Cardiac muscle cell (in vitro differentiated cells and primary cell): ENCODE data around the gene KASH5. TPM values are rescaled to one million over a fixed set of nuclear protein-coding genes. Genes with fewer than 3 reads are reported as not detected.

Source experiments
- DNase-seq, 2 donors: peaks; one replicate each; pipeline versions ENCODE4 v3.0.0 to v3.0.0-alpha.2; 2010 to 2017; ENCODE audit warnings: low read depth in 1 of 2, low spot score in 1 of 2
- H3K27ac ChIP-seq: fragments of 200-600 bp; sonication (generic); 2 replicates; pipeline ENCODE4 v1.5.1; 2016
- H3K27me3 ChIP-seq: fragments of 200-600 bp; sonication (generic); 2 replicates; pipeline ENCODE4 v1.6.0; 2016; ENCODE audit warnings: control low read depth
- H3K36me3 ChIP-seq: fragments of 200-600 bp; sonication (generic); 2 replicates; pipeline ENCODE4 v1.5.1; 2016; ENCODE audit warnings: control low read depth
- H3K4me1 ChIP-seq: fragments of 200-600 bp; sonication (generic); 2 replicates; pipeline ENCODE4 v1.8.1; 2017; ENCODE audit warnings: low read depth, mild to moderate bottlenecking, mixed run types
- H3K4me3 ChIP-seq: fragments of 200-600 bp; sonication (generic); 2 replicates; pipeline ENCODE4 v1.5.1; 2016; ENCODE audit warnings: mild to moderate bottlenecking
- H3K9me3 ChIP-seq: fragments of 200-600 bp; sonication (generic); 2 replicates; pipeline ENCODE4 v1.5.1; 2017; ENCODE audit warnings: low read depth, mild to moderate bottlenecking, control low read depth
- polyA plus RNA-seq: library from polyadenylated mRNA; unstranded; fragments of >200 nt; fragmentation: Nextera tagmentation; extraction: Ambion mirVana; gene quantifications from 2 replicates; pipeline ENCODE4 v1.2.1, GENCODE V29; 2016
- total RNA-seq: library from RNA; depleted of rRNA; stranded (reverse); fragments of >200 nt; gene quantifications from 2 replicates; pipeline ENCODE4 v1.2.3, GENCODE V29; 2016
- TF ChIP-seq, protein P1 (sequence below): IDR thresholded peaks from 2 replicates; pipeline ENCODE4 v1.5.1; 2012; ENCODE audit warnings: low read depth, mild to moderate bottlenecking, low read length

The KASH5 gene
- total and polyA plus RNA-seq, 2 experiments from 2014 or later: 0.27 TPM; not detected in 1

DNA sequence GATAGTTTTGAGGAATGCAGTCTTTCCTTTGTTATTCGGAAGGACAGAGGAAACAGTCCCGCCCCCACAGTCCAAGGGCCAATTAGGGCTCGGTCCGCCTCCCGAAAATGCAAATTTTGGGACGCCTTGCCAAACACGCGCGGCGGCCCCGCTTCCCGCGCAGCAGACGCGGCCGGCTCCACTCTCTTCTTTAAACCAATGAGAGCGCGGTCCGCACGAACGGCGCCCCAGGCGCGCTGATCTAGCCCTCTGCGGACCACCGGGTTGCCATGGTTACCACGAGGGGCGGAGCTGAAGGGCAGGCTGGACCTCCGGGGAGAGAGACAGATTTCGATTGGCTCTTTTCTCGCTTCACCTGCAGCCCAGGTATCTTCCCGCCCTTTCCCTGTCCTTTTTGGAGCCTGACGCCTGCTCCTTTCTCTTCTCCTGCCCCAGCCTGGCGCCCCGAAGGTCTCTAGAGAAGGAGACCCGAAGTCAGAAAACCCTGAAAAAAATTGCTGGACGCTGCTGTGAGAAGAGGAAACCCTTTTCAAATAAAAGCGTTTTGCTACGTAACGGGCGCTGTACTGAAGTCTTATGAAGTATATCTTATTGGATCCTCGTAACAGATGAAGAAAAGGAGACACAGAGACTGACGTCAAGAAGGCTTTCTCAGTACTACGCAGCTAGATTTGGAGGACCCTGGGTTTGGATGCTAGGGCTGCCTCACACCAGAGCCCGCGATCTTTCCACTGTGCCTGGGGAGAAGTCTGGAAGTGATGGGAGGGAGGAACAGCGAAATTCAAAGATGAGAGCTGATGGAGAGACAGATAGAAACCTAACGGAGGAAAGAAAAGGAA lies 33.2 kb downstream of the KASH5 start:
- H3K27me3 ChIP-seq: peaks cover 47% of the 10 kb centered on the region
- H3K9me3 ChIP-seq: no peaks in the 10 kb centered on the region
- no peak overlapping the region for H3K27ac ChIP-seq
- DNase-seq: peak; percentile 81 to 87
- no peak overlapping the region for H3K4me3 ChIP-seq
- peaks cover 15% of the 10 kb centered on the region for H3K4me1 ChIP-seq
- no peaks in the 10 kb centered on the region for H3K36me3 ChIP-seq
- TF ChIP-seq, protein P1, sequence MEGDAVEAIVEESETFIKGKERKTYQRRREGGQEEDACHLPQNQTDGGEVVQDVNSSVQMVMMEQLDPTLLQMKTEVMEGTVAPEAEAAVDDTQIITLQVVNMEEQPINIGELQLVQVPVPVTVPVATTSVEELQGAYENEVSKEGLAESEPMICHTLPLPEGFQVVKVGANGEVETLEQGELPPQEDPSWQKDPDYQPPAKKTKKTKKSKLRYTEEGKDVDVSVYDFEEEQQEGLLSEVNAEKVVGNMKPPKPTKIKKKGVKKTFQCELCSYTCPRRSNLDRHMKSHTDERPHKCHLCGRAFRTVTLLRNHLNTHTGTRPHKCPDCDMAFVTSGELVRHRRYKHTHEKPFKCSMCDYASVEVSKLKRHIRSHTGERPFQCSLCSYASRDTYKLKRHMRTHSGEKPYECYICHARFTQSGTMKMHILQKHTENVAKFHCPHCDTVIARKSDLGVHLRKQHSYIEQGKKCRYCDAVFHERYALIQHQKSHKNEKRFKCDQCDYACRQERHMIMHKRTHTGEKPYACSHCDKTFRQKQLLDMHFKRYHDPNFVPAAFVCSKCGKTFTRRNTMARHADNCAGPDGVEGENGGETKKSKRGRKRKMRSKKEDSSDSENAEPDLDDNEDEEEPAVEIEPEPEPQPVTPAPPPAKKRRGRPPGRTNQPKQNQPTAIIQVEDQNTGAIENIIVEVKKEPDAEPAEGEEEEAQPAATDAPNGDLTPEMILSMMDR: no peak

DNA sequence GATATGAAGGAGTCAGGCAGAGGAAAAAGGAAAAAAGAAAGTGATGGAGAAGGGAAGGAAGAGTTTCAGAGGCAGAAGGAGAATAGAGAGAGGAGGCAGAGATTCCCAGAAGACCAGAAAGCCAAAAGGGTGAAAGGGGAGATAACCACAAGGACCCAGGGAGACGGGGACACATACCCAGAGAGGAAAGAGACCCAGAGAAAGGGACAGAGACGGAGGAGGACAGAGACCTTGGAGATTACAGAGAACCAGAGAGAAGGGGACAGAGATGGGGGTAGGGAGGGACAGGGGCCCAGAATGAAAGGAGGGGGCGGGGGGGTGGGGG lies 33.8 kb downstream of the KASH5 start:
- H3K4me1 ChIP-seq: peaks cover 15% of the 10 kb centered on the region
- no peaks in the 10 kb centered on the region for H3K36me3 ChIP-seq
- no peaks in the 10 kb centered on the region for H3K9me3 ChIP-seq
- no peak overlapping the region for H3K4me3 ChIP-seq
- peaks cover 53% of the 10 kb centered on the region for H3K27me3 ChIP-seq
- DNase-seq: no peak
- H3K27ac ChIP-seq: no peak overlapping the region
- TF ChIP-seq, protein P1: no peak

DNA sequence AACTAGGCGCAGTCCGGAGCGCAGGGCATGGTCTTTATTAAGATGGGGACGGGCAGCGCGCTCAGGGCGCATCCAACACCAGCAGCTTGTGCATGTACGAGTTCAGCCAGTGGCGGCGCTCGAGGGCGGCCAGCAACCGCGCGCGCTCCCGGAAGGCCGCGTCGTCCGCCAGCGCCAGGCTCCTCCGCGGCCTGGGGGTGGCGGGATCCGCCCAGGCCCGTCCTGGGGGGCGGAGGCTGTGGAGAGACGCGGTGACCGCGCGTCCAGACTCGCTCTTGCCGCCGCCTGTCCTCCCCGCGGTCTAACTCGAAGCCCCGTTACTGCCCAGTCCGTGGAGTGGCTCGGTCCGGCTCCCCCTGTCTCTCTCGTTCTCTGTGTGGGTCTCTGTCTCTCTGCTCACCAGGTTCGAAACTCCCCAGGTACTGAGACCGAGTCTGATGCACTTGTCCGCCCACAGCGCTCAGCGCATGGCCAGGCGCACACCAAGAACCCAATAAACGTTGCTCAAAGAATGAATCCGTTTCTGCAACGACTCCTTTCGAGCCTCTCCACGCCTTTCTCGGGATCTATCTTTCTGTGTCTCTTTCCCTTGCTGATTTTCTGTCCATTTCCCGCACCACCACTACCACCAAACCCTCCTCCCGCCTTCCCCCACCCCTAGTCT lies 34.5 kb downstream of the KASH5 start:
- peak; percentile 46 to 85 for DNase-seq
- Histone ChIP-seq H3K4me3 (peak overlapping the region; percentile 14), H3K4me1 (peaks cover 15% of the 10 kb centered on the region), H3K27ac (no peak overlapping the region), H3K9me3 (no peaks in the 10 kb centered on the region), H3K36me3 (no peaks in the 10 kb centered on the region), H3K27me3 (peaks cover 60% of the 10 kb centered on the region)
- TF ChIP-seq, protein P1: peak; percentile 40

DNA sequence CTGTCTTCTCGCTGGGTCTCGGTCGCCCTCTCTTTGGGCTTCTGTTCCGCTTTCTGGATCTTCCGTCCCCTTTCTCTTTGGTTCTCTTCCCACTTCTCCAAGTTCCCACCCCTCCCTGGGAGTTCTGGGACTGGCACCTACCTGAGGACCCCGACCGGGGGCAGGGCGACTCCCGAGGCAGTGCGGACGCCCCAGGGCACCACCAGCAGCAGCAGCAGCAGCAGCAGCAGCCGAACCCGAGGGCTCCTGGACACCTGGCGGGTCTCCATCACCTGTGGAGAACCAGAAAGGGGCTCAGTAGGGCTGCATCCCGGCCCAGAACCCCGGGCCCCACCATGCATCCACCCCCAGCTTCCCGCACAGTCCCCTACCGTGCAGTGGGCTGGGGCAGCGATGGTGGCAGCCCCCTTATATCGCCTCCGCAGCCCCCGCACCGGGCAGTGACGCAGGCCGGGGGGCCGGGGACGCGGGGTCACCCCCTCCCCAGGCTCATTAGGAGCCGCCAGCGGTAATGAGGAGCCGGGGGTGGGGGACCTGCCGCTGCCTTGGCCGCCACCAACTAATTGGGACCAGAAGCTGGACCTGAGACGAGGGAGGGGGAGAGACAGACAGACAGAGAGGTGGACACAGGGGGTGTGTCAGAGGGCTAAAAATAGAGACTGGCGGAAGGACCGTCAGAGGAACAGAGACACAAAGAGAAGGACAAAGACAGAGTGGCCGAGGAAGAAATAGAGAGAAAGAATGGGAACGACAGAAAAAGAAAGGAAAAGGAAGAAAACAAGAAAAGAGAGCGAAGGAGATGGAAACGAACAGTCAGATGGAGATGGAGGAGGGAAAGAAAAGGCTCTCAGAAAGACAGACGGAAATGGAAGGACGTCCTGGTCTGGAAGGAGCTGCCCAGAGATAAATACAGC lies 35.3 kb downstream of the KASH5 start, which contains the start of gene PTH2:
PTH2 (minus strand) TSS at position 371 of the 914 bp plus-strand sequence; CDS start at position 269, 102 bp downstream.
- Histone ChIP-seq H3K9me3 (no peaks in the 10 kb centered on the region), H3K27me3 (peaks cover 68% of the 10 kb centered on the region), H3K36me3 (no peaks in the 10 kb centered on the region), H3K4me1 (peaks cover 20% of the 10 kb centered on the region), H3K27ac (no peak within 1 kb of the TSS), H3K4me3 (peak within 1 kb of the TSS; percentile 14)
- TF ChIP-seq, protein P1: no peak
- no peak for DNase-seq

DNA sequence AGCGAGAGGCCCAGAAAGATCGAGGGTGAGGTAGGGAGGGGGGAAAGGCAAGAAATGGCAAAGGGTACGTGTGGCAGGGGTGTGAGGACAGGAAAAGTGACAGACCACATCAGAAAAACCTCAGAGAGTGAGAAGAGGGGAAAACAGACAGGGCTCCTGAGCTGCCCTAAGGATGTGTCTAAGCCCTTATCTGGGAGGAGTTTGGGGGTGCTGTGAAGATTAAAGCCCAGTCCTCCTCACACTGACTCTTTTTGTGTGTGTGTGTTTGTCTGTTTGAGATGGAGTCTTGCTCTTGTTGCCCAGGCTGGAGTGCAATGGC lies 35.9 kb downstream of the KASH5 start:
- no peak overlapping the region for H3K27ac ChIP-seq
- no peak for DNase-seq

More for the DNA sequence above, 35.9 kb downstream of the KASH5 start:
- peaks cover 74% of the 10 kb centered on the region for H3K27me3 ChIP-seq
- no peaks in the 10 kb centered on the region for H3K9me3 ChIP-seq
- no peaks in the 10 kb centered on the region for H3K36me3 ChIP-seq
- peaks cover 20% of the 10 kb centered on the region for H3K4me1 ChIP-seq
- peak overlapping the region; percentile 14 for H3K4me3 ChIP-seq
- TF ChIP-seq, protein P1: no peak
